Measurements from ENCODE around the gene RNF44. TPM values are rescaled to one million over a fixed set of nuclear protein-coding genes. Genes with fewer than 3 reads are reported as not detected.

RNF44 gene
- total RNA-seq, 1 experiment from 2014 or later, result 58.4 TPM

DNA sequence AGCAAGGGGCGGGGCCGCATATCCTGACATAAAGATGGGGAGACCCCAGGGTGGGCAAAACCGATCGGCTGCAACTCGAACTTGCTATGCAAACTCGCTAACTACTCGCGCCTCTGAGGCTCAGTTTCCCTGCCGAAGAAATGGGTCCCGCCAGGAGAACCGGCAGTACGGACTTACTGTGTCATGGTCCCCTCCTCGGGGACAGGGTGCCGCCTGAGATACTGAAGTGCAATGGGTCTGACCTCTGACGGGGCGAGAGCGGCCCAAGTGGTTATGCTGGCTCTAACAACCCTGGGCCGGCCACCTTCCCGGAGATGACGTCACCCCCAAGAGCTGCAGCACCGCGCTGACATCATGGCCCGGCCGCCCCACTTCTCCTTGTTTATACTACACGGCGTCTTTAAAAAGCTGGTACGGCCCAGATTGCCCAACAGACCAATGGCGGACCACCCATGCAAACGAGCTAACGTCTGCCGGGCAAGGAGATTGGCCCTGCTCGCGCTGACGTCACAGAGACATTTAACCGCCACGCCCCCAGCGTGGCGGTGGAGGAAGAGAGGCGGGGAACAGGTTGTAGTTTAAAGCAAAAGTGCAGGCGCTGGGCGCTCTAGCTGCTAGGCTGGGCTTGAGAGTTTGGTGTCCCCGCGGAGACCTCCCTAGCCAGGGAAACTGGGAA, 490 bp upstream of the RNF44 start:
- ATAC-seq (peak; percentile 80), DNase-seq (ENCODE audit: low read depth, low spot score) (peak; percentile 99)
- H2AFZ ChIP-seq (ENCODE audit: low read depth, low read length, poor library complexity, severe bottlenecking), result peak overlapping the region; percentile 86
- H3K27ac ChIP-seq (ENCODE audit: low read depth, low read length), result peak overlapping the region; percentile 89
- H3K36me3 ChIP-seq (ENCODE audit: control insufficient read depth in 1 of 2, insufficient read depth in 2 of 2, low read length in 2 of 2), result no peaks in the 10 kb centered on the region
- no peaks in the 10 kb centered on the region for H3K27me3 ChIP-seq (ENCODE audit: insufficient read depth, low read length)
- peak overlapping the region; percentile 79 to 99 for H3K4me3 ChIP-seq (replicated peaks in 1 of 2; ENCODE audit: low read depth in 1 of 2, low read length in 2 of 2)
- ChIA-PET CTCF (interaction anchor here (0.7 to 2.0 kb wide), 5 partner anchors 10 to 808 kb away, joined by 3 to 7 read pairs (median 4); partner anchors contain the start of genes CLTB and FAF2), POLR2A (interaction anchor here (0.6 to 1.9 kb wide), 9 partner anchors 9 to 121 kb away, joined by 3 to 9 read pairs (median 3); partner anchors contain the start of gene TSPAN17), RAD21 (ENCODE audit: low non-redundant PET in 1 of 2, low total read pairs in 2 of 2, uncharacterized antibody in 2 of 2, unreplicated experiment in 2 of 2) (interaction anchor here (0.6 to 1.5 kb wide), 2 partner anchors 73 to 121 kb away, joined by 4 read pairs; no protein-coding TSS in a partner anchor)
- H3K9me3 ChIP-seq (ENCODE audit: control insufficient read depth in 1 of 2, insufficient read depth in 1 of 2, low read depth in 1 of 2, low read length in 2 of 2), result no peaks in the 10 kb centered on the region
- H4K20me1 ChIP-seq (ENCODE audit: insufficient read depth), result no peaks in the 10 kb centered on the region
- intact Hi-C loops (cut with micrococcal nuclease), result loop anchor here (2.0 to 5.0 kb wide), 3 partner anchors 90 to 149 kb away; partner anchors contain the start of genes FAF2, HIGD2A and NOP16
- peak overlapping the region; percentile 99 for H3K9ac ChIP-seq (ENCODE audit: low read length)
- H3K4me2 ChIP-seq (ENCODE audit: low read length), result peak overlapping the region; percentile 100
- no peak for TF ChIP-seq SIN3A (IDR thresholded peaks at IDR 0.05; ENCODE audit: low read depth)
- TF ChIP-seq ZBTB33 (IDR thresholded peaks at IDR 0.05; ENCODE audit: extremely low read depth, insufficient replicate concordance, low read length), result no peak
- TF ChIP-seq EZH2 (IDR thresholded peaks at IDR 0.05), result no peak
- no peak for TF ChIP-seq FOSL1 (IDR thresholded peaks at IDR 0.05; ENCODE audit: low read depth)
- TF ChIP-seq EGR1 (IDR thresholded peaks at IDR 0.05; ENCODE audit: low read depth), result no peak
- TF ChIP-seq SP1 (IDR thresholded peaks at IDR 0.05; ENCODE audit: low read depth), result no peak
- peak; percentile 53 for TF ChIP-seq YY1 (IDR thresholded peaks at IDR 0.05; ENCODE audit: extremely low read depth, insufficient replicate concordance, low read depth, low read length)
- no peak for TF ChIP-seq SRF (IDR thresholded peaks at IDR 0.05; ENCODE audit: low read depth)
- peak; percentile 15 for TF ChIP-seq TCF7L2 (IDR thresholded peaks at IDR 0.05; ENCODE audit: borderline replicate concordance, extremely low read depth, insufficient read depth, insufficient read length)
- TF ChIP-seq POLR2A (IDR thresholded peaks at IDR 0.05; ENCODE audit: borderline replicate concordance, extremely low read depth, insufficient read depth, insufficient read length), result peak; percentile 27
- TF ChIP-seq CBX3 (IDR thresholded peaks at IDR 0.05; ENCODE audit: low read depth), result no peak
- TF ChIP-seq, protein P1, sequence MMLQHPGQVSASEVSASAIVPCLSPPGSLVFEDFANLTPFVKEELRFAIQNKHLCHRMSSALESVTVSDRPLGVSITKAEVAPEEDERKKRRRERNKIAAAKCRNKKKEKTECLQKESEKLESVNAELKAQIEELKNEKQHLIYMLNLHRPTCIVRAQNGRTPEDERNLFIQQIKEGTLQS (IDR thresholded peaks at IDR 0.05), result no peak
- peak; percentile 73 for TF ChIP-seq POLR2AphosphoS5 (IDR thresholded peaks at IDR 0.05; ENCODE audit: low read depth, low read length)
- peaks cover 40% of the 10 kb centered on the region for H3K79me2 ChIP-seq (ENCODE audit: insufficient read depth, low read length)
- H3K4me1 ChIP-seq (ENCODE audit: control insufficient read depth in 1 of 2, insufficient read depth in 2 of 2, low read length in 2 of 2), result peaks cover 27 to 47% of the 10 kb centered on the region in 2 experiments
- BruUV-seq (replicated peaks), result no TSS peak
- no peaks in the 10 kb centered on the region for H3K9me2 ChIP-seq (ENCODE audit: insufficient read depth)
